ENCODE measurements around the gene CACNB4.

- TF ChIP-seq CTCF (IDR thresholded peaks at IDR 0.05) (no peak), POLR2AphosphoS5 (IDR thresholded peaks at IDR 0.05; ENCODE audit: low read depth, low read length) (no peak), TCF7L2 (IDR thresholded peaks at IDR 0.05; ENCODE audit: low read depth, low read length) (no peak), REST (IDR thresholded peaks at IDR 0.05; ENCODE audit: insufficient read depth in 1 of 2, low read depth in 2 of 2, low read length in 1 of 2) (no peak), SIN3A (IDR thresholded peaks at IDR 0.05; ENCODE audit: borderline replicate concordance, insufficient read depth, low read depth, low read length) (no peak)
Observed at GRCh38 chr2:151977631-151978030, 121.2 kb downstream of the CACNB4 start.

All from Panc1 (cell line).